Skeletal muscle satellite cell (primary cell): ENCODE results near the gene DGCR8. TPM values are rescaled to one million over a fixed set of nuclear protein-coding genes. Genes with fewer than 3 reads are reported as not detected.
A peak's percentile ranks its signal among the peaks of the same experiment; 100 is the strongest.

Experiments used
- H3K27me3 ChIP-seq: 2 replicates; pipeline ENCODE4 v1.7.0; 2013; ENCODE audit warnings: low read length; ENCODE audit not compliant: control insufficient read depth, insufficient read depth
- H3K36me3 ChIP-seq: 2 replicates; pipeline ENCODE4 v1.7.0; 2013; ENCODE audit warnings: mild to moderate bottlenecking, control low read depth, low read length; ENCODE audit not compliant: insufficient read depth
- H3K4me1 ChIP-seq: 2 replicates; pipeline ENCODE4 v1.7.0; 2013; ENCODE audit warnings: low read length; ENCODE audit not compliant: control insufficient read depth, insufficient read depth
- H3K4me2 ChIP-seq: 2 replicates; pipeline ENCODE4 v1.7.0; 2013; ENCODE audit warnings: mild to moderate bottlenecking, low read length
- H3K4me3 ChIP-seq: 2 replicates; pipeline ENCODE4 v1.7.0; 2013; ENCODE audit warnings: low read length
- H3K9ac ChIP-seq: 2 replicates; pipeline ENCODE4 v1.7.0; 2013; ENCODE audit warnings: mild to moderate bottlenecking, low read depth, low read length, moderate library complexity
- H3K9me3 ChIP-seq: replicated peaks from 2 replicates; pipeline ENCODE4 v1.7.0; 2013; ENCODE audit warnings: mild to moderate bottlenecking, control low read depth, low read length
- small RNA-seq: library from RNA; depleted of rRNA; stranded (forward); fragments of <200 nt; gene quantifications from one replicate; pipeline ENCODE3, GENCODE V24; 2012

Gene DGCR8

GRCh38 chr22:20160041-20160440 lies 80.0 kb downstream of the DGCR8 start:
- Histone ChIP-seq H3K27me3 (peaks cover 5% of the 10 kb centered on the region), H3K4me3 (no peak overlapping the region), H3K4me2 (no peak overlapping the region), H3K9ac (no peak overlapping the region), H3K4me1 (no peaks in the 10 kb centered on the region), H3K9me3 (no peaks in the 10 kb centered on the region), H3K36me3 (no peaks in the 10 kb centered on the region)

Small RNA genes within 50 kb of the gene (small RNA-seq; reads per million reads assigned to genes)
- gene MIR185 (75.2 reads per million, percentile 96 among the genes with 10 or more reads in this experiment), gene MIR6816 (not detected), gene RF00017 (not detected), gene RF00599 (not detected)
